Adrenal gland (tissue), 5 donors: ENCODE data around the gene IL6.
"Not testable (repeated sequence)": the region's sequence is repeated elsewhere in the genome, so short reads cannot be mapped to it uniquely, and the experiment has no call there.

Experiments used
- CTCF ChIP-seq, 6 experiments: fragments of 450-650 bp in 4 of 6; fragments of 200-600 bp in 2 of 6; sonication (generic) in 1 of 6; IDR thresholded peaks; 1 replicate in 5 of 6; 2 replicates in 1 of 6; pipeline versions ENCODE4 v1.5.1 to v1.8.0; 2016 to 2021; ENCODE audit warnings: antibody characterized with exemption in 6 of 6, mild to moderate bottlenecking in 2 of 6, moderate library complexity in 1 of 6
- POLR2A ChIP-seq, 2 donors: fragments of 450-650 bp; IDR thresholded peaks; one replicate each; pipeline ENCODE4 v1.6.1; 2017; ENCODE audit warnings: antibody characterized with exemption in 2 of 2, mild to moderate bottlenecking in 2 of 2, moderate library complexity in 1 of 2
- donor health status: DM: no; HTN: no; CAD: no.

DNA sequence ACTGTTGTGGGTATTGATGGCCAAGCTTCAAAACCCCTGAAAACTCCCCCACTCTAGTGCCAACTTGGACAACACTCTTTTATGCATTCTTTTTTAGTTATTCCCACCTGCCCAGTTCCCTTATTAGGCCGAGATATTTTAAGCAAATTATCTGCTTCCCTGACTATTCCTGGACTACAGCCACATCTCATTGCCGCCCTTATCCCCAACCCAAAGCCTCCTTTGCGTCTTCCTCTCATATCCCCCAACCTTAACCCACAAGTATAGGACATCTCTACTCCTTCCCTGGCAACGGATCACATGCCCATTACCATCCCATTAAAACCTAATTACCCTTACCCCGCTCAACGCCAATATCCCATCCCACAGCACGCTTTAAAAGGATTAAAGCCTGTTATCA lies 21.1 kb upstream of the IL6 start:
- TF ChIP-seq CTCF, POLR2A (IDR thresholded peaks at IDR 0.05): not testable (repeated sequence)
